GM19035 (cell line): ENCODE results near the gene NEDD8.

Experiments used
- ATAC-seq: cut with Tn5 transposase; IDR thresholded peaks from one replicate; pipeline ENCODE4 v1.9.1; 2021; ENCODE audit not compliant: unreplicated experiment

NEDD8 gene

GRCh38 chr14:24232121-24232644 lies at the start of gene NEDD8:
NEDD8 (minus strand) TSS chr14:24232367; CDS start chr14:24232267, 100 bp downstream.
- ATAC-seq: peak; percentile 79

- no peak for ATAC-seq
Observed at GRCh38 chr14:24281636-24282035, 49.5 kb upstream of the NEDD8 start.

- no peak for ATAC-seq
Observed at GRCh38 chr14:24280797-24281460, 48.8 kb upstream of the NEDD8 start.

- ATAC-seq: peak; percentile 48
Observed at GRCh38 chr14:24279301-24280186, 47.4 kb upstream of the NEDD8 start.

- no peak for ATAC-seq
Observed at GRCh38 chr14:24278424-24278823, 46.3 kb upstream of the NEDD8 start.

- no peak for ATAC-seq
Observed at GRCh38 chr14:24277606-24278321, 45.6 kb upstream of the NEDD8 start.

GRCh38 chr14:24277071-24277470 lies 44.9 kb upstream of the NEDD8 start:
- ATAC-seq: no peak

GRCh38 chr14:24274101-24274543 lies 42.0 kb upstream of the NEDD8 start:
- no peak for ATAC-seq

GRCh38 chr14:24273422-24273998 lies 41.3 kb upstream of the NEDD8 start:
- no peak for ATAC-seq

GRCh38 chr14:24272467-24272866 lies 40.3 kb upstream of the NEDD8 start:
- no peak for ATAC-seq

GRCh38 chr14:24271834-24272263 lies 39.7 kb upstream of the NEDD8 start:
- no peak for ATAC-seq

- ATAC-seq: peak; percentile 89
Observed at GRCh38 chr14:24271134-24271833, 39.1 kb upstream of the NEDD8 start, which contains the start of gene RABGGTA. RABGGTA (minus strand) TSS chr14:24271597; CDS start chr14:24271115, 482 bp downstream.

- ATAC-seq: no peak
Observed at GRCh38 chr14:24270537-24271133, 38.5 kb upstream of the NEDD8 start.

GRCh38 chr14:24269910-24270536 lies 37.9 kb upstream of the NEDD8 start:
- no peak for ATAC-seq

- no peak for ATAC-seq
Observed at GRCh38 chr14:24269368-24269767, 37.2 kb upstream of the NEDD8 start.

GRCh38 chr14:24268225-24268624 lies 36.1 kb upstream of the NEDD8 start:
- ATAC-seq: no peak

- ATAC-seq: no peak
Observed at GRCh38 chr14:24267516-24267915, 35.3 kb upstream of the NEDD8 start.

- ATAC-seq: no peak
Observed at GRCh38 chr14:24266344-24267244, 34.4 kb upstream of the NEDD8 start.
